Endothelial cell of umbilical vein (primary cell): ENCODE data around the gene TRPV2. TPM values are rescaled to one million over a fixed set of nuclear protein-coding genes. Genes with fewer than 3 reads are reported as not detected.

Experiments used
- BruUV-seq: library from RNA; stranded (reverse); fragments of 400-500 nt; replicated peaks from 2 replicates; lab custom pipeline; 2021; lab: Mats Ljungman, UMichigan
- CTCF ChIA-PET: fragments of 300-600, 350-600 bp; sonication (Branson Sonifier 250); formaldehyde crosslinking; loops from one replicate; lab custom pipeline; 2021; ENCODE audit warnings: antibody characterized with exemption, inconsistent platforms; lab: Charles Lee
- POLR2A ChIA-PET: fragments of 300-600, 350-600 bp; sonication (Branson Sonifier 250); formaldehyde crosslinking; loops from one replicate; lab custom pipeline; 2021; ENCODE audit warnings: antibody characterized with exemption, inconsistent platforms; lab: Charles Lee
- DNase-seq: peaks from one replicate; pipeline ENCODE4 v3.0.0-alpha.2; 2011; ENCODE audit warnings: low read depth, low spot score
- FAIRE-seq: peaks from 2 replicates; lab custom pipeline; 2011; peaks lifted over from hg19 to GRCh38; lab: Jason Lieb, UNC
- H2AFZ ChIP-seq: 2 replicates; pipeline ENCODE4 v1.6.0; 2012; ENCODE audit warnings: low read depth, low read length, control low read depth, inconsistent platforms
- H3K27ac ChIP-seq: 2 replicates; pipeline ENCODE4 v1.5.1; 2011; ENCODE audit warnings: low read depth, mild to moderate bottlenecking, control low read depth, low read length, moderate library complexity; ENCODE audit not compliant: insufficient read depth
- H3K27me3 ChIP-seq, 2 experiments: 2 replicates each; pipeline versions ENCODE4 v1.6.0 to v1.6.1; 2011; ENCODE audit warnings: low read length in 2 of 2, mixed read lengths in 1 of 2; ENCODE audit not compliant: control insufficient read depth in 2 of 2, insufficient read depth in 2 of 2
- H3K36me3 ChIP-seq, 2 experiments: 2 replicates in 1 of 2; 3 replicates in 1 of 2; pipeline ENCODE4 v1.5.1; 2011; ENCODE audit warnings: low read length in 2 of 2, mild to moderate bottlenecking in 1 of 2, moderate library complexity in 1 of 2; ENCODE audit not compliant: control insufficient read depth in 2 of 2, insufficient read depth in 2 of 2; ENCODE audit errors: extremely low read depth in 1 of 2
- H3K4me1 ChIP-seq: 3 replicates; pipeline ENCODE4 v1.5.1; 2011; ENCODE audit warnings: mild to moderate bottlenecking, low read length; ENCODE audit not compliant: control insufficient read depth, insufficient read depth; ENCODE audit errors: extremely low read depth
- H3K4me2 ChIP-seq: 2 replicates; pipeline ENCODE4 v1.6.1; 2011; ENCODE audit warnings: low read length, control low read depth, mixed read lengths; ENCODE audit not compliant: insufficient read depth
- H3K4me3 ChIP-seq, 3 experiments: fragments of 200-600 bp in 1 of 3; sonication (generic), shearing (Covaris generic) in 1 of 3; replicated peaks in 1 of 3; 2 replicates each; pipeline ENCODE4 v1.5.1; 2011 to 2016; ENCODE audit warnings: control low read depth in 3 of 3, low read length in 3 of 3, mild to moderate bottlenecking in 2 of 3, inconsistent platforms in 1 of 3, low read depth in 1 of 3, moderate library complexity in 1 of 3; ENCODE audit not compliant: insufficient read depth in 1 of 3
- H3K79me2 ChIP-seq: 2 replicates; pipeline ENCODE4 v1.6.0; 2012; ENCODE audit warnings: low read length, inconsistent platforms; ENCODE audit not compliant: control insufficient read depth, insufficient read depth
- H3K9ac ChIP-seq: replicated peaks from 2 replicates; pipeline ENCODE3; 2011; ENCODE audit warnings: low read length, control low read depth; ENCODE audit not compliant: insufficient read depth; ENCODE audit errors: extremely low read depth
- H3K9me1 ChIP-seq: replicated peaks from 3 replicates; pipeline ENCODE4 v1.6.0; 2011; ENCODE audit warnings: mild to moderate bottlenecking, low read length; ENCODE audit not compliant: control insufficient read depth, insufficient read depth; ENCODE audit errors: extremely low read depth
- H3K9me3 ChIP-seq: replicated peaks from 2 replicates; pipeline ENCODE4 v1.5.1; 2012; ENCODE audit warnings: low read length, inconsistent platforms; ENCODE audit not compliant: control insufficient read depth, insufficient read depth
- H4K20me1 ChIP-seq: replicated peaks from 2 replicates; pipeline ENCODE3; 2011; ENCODE audit warnings: mild to moderate bottlenecking, low read length; ENCODE audit not compliant: control insufficient read depth, insufficient read depth; ENCODE audit errors: extremely low read depth
- CTCF ChIP-seq, 2 donors: IDR thresholded peaks; 1 replicate in 1 of 2; 2 replicates in 1 of 2; pipeline ENCODE4 v1.5.1; 2011; ENCODE audit warnings: low read length in 2 of 2, mild to moderate bottlenecking in 2 of 2, moderate library complexity in 2 of 2, control low read depth in 1 of 2, inconsistent platforms in 1 of 2, low read depth in 1 of 2; ENCODE audit not compliant: insufficient read depth in 1 of 2; ENCODE audit errors: extremely low read depth in 1 of 2
- EZH2 ChIP-seq: IDR thresholded peaks from 2 replicates; pipeline ENCODE4 v1.6.1; 2012; ENCODE audit warnings: borderline replicate concordance, low read depth, mild to moderate bottlenecking, moderate library complexity, low read length, inconsistent platforms; ENCODE audit not compliant: severe bottlenecking
- FOS ChIP-seq: IDR thresholded peaks from 2 replicates; pipeline ENCODE4 v1.6.1; 2011; ENCODE audit warnings: mild to moderate bottlenecking, low read length, moderate library complexity, borderline replicate concordance; ENCODE audit not compliant: insufficient read depth
- GATA2 ChIP-seq: IDR thresholded peaks from 2 replicates; pipeline ENCODE4 v1.7.0; 2011; ENCODE audit warnings: low read depth, mild to moderate bottlenecking, moderate library complexity, mixed read lengths, low read length; ENCODE audit not compliant: insufficient read length, insufficient read depth
- JUN ChIP-seq: IDR thresholded peaks from 2 replicates; pipeline ENCODE4 v1.6.1; 2011; ENCODE audit warnings: borderline replicate concordance, low read depth; ENCODE audit not compliant: insufficient read length, insufficient read depth
- MAX ChIP-seq: IDR thresholded peaks from 2 replicates; pipeline ENCODE4 v1.6.1; 2011; ENCODE audit not compliant: insufficient read depth, insufficient read length
- MYC ChIP-seq: IDR thresholded peaks from one replicate; pipeline ENCODE4 v1.6.1; 2011; ENCODE audit warnings: mild to moderate bottlenecking, low read depth, low read length
- POLR2A ChIP-seq: IDR thresholded peaks from 2 replicates; pipeline ENCODE4 v1.6.1; 2012; ENCODE audit warnings: low read depth, mild to moderate bottlenecking, control low read depth, low read length
- POLR2AphosphoS5 ChIP-seq: IDR thresholded peaks from 2 replicates; pipeline ENCODE4 v1.6.1; 2012; ENCODE audit warnings: low read depth, mild to moderate bottlenecking, control low read depth, low read length, moderate library complexity; ENCODE audit not compliant: insufficient read depth
- dilution Hi-C: fragments of 300-500 bp; cut with MboI; formaldehyde crosslinking; loops from one replicate; pipeline ENCODE4 v1.15.0; 2019; ENCODE audit warnings: low sequenced_read_pairs; ENCODE audit not compliant: extremely low pct_ligation_motif_present
- intact Hi-C: fragments of 100-400 bp; cut with micrococcal nuclease; formaldehyde crosslinking; loops from one replicate; pipeline ENCODE4 v1.10.0; 2022
- polyA plus RNA-seq, 4 experiments: library from polyadenylated mRNA; depleted of rRNA in 3 of 4; stranded (reverse) in 3 of 4; unstranded in 1 of 4; fragments of >200 nt; gene quantifications; 2 replicates each; pipeline versions ENCODE4 v1.2.1 to v1.2.3, GENCODE V29; 2011 to 2012; ENCODE audit warnings: missing spikeins in 1 of 4
- small RNA-seq: library from RNA; depleted of rRNA; stranded (forward); fragments of <200 nt; gene quantifications from one replicate; pipeline ENCODE3, GENCODE V24; 2012; ENCODE audit warnings: low replicate concordance, low read depth; ENCODE audit not compliant: insufficient read depth, insufficient read length
- total RNA-seq: library from RNA; stranded (reverse); gene quantifications from 2 replicates; pipeline ENCODE4 v1.2.3, GENCODE V29; 2021

TRPV2 gene
- total and polyA plus RNA-seq, 2 donors (not counting 3 experiments of a cell fraction or from before 2014, with no cell fraction given): 4.2 to 10.6 TPM

- no peak for FAIRE-seq
- BruUV-seq: no TSS peak
Measured at GRCh38 chr17:16484445-16485175, 69.2 kb downstream of the TRPV2 start.

More at GRCh38 chr17:16484445-16485175, 69.2 kb downstream of the TRPV2 start:
- no peak overlapping the region for H3K9ac ChIP-seq
- no peaks in the 10 kb centered on the region for H3K27me3 ChIP-seq
- no peak overlapping the region for H3K4me2 ChIP-seq
- peaks cover 35% of the 10 kb centered on the region for H3K4me1 ChIP-seq
- H4K20me1 ChIP-seq: no peaks in the 10 kb centered on the region
- ChIA-PET POLR2A (no interaction called here), CTCF (interaction anchor here (0.7 to 2.7 kb wide), 3 partner anchors 14 to 37 kb away, joined by 5 to 9 read pairs (median 5); no protein-coding TSS in a partner anchor)
- H3K4me3 ChIP-seq: no peak overlapping the region
- no peak overlapping the region for H3K27ac ChIP-seq
- peak overlapping the region; percentile 87 for H2AFZ ChIP-seq
- no peaks in the 10 kb centered on the region for H3K79me2 ChIP-seq
- peak; percentile 21 for DNase-seq
- no peaks in the 10 kb centered on the region for H3K36me3 ChIP-seq
- intact Hi-C loops (no loop called here), dilution Hi-C loops (no loop called here)
- H3K9me3 ChIP-seq: no peaks in the 10 kb centered on the region
- H3K9me1 ChIP-seq: no peaks in the 10 kb centered on the region
- no peak for TF ChIP-seq GATA2
- no peak for TF ChIP-seq FOS
- TF ChIP-seq POLR2A: no peak
- no peak for TF ChIP-seq JUN
- no peak for TF ChIP-seq MYC
- TF ChIP-seq CTCF (IDR thresholded peaks at IDR 0.05; ENCODE audit: extremely low read depth in 1 of 2, insufficient read depth in 1 of 2, low read depth in 1 of 2, low read length in 2 of 2): no peak
- TF ChIP-seq MAX: no peak
- no peak for TF ChIP-seq EZH2
- TF ChIP-seq POLR2AphosphoS5: no peak

Small RNA genes lying within 50 kb of the gene (small RNA-seq; reads per million reads assigned to genes)
- gene SNORD49A: not detected
- not detected for gene SNORD65

Other genes with a start within 250 kb of the TRPV2 start
- 134 and 140 TPM in 2 replicates for gene NCOR1, start 200.0 kb upstream of the TRPV2 start, total RNA-seq
- gene NCOR1, start 200.0 kb upstream of the TRPV2 start, polyA plus RNA-seq: 81.1 and 90.0 TPM in 2 replicates
- gene PIGL, start 198.4 kb upstream of the TRPV2 start, total RNA-seq: 28.0 and 28.6 TPM in 2 replicates
- gene PIGL, start 198.4 kb upstream of the TRPV2 start, polyA plus RNA-seq: 40.8 and 40.9 TPM in 2 replicates
- 41.6 and 44.0 TPM in 2 replicates for gene CENPV, start 62.1 kb upstream of the TRPV2 start, total RNA-seq
- 29.9 and 38.2 TPM in 2 replicates for gene CENPV, start 62.1 kb upstream of the TRPV2 start, polyA plus RNA-seq
- gene UBB, start 34.5 kb upstream of the TRPV2 start, total RNA-seq: 1,183 and 1,294 TPM in 2 replicates
- 1,282 and 1,683 TPM in 2 replicates for gene UBB, start 34.5 kb upstream of the TRPV2 start, polyA plus RNA-seq
- 2.9 and 3.7 TPM in 2 replicates for gene LRRC75A, start 76.6 kb downstream of the TRPV2 start, total RNA-seq
- 6.1 and 8.1 TPM in 2 replicates for gene LRRC75A, start 76.6 kb downstream of the TRPV2 start, polyA plus RNA-seq
- 5.5 and 6.9 TPM in 2 replicates for gene ZNF287, start 153.6 kb downstream of the TRPV2 start, total RNA-seq
- 2.5 and 3.6 TPM in 2 replicates for gene ZNF287, start 153.6 kb downstream of the TRPV2 start, polyA plus RNA-seq
- gene ZNF624, start 238.3 kb downstream of the TRPV2 start, total RNA-seq: 5.1 and 5.7 TPM in 2 replicates
- 0.68 and 0.77 TPM in 2 replicates for gene ZNF624, start 238.3 kb downstream of the TRPV2 start, polyA plus RNA-seq